Natural killer cell (primary cell): Measurements from ENCODE around the gene ANK3. TPM values are rescaled to one million over a fixed set of nuclear protein-coding genes. Genes with fewer than 3 reads are reported as not detected.

ENCODE experiments used
- ATAC-seq, 3 donors: fragments of 150-1000 bp in 2 of 3; fragments of 200-7000 bp in 1 of 3; cut with Tn5 transposase; 1 replicate in 1 of 3; 2 replicates in 2 of 3; pipeline ENCODE4 v1.10.0; 2021; ENCODE audit warnings: mild to moderate bottlenecking in 2 of 3, moderate library complexity in 2 of 3
- DNase-seq, 2 donors: peaks; one replicate each; pipeline versions ENCODE4 v3.0.0 to v3.0.0-alpha.2; 2013 to 2021; ENCODE audit warnings: mixed read lengths in 1 of 2
- H3K27ac ChIP-seq: one replicate; pipeline ENCODE4 v1.5.1; 2013; ENCODE audit warnings: mild to moderate bottlenecking, low read length
- H3K27me3 ChIP-seq: one replicate; pipeline ENCODE4 v1.6.1; 2013; ENCODE audit warnings: low read length; ENCODE audit not compliant: control insufficient read depth, insufficient read depth
- H3K36me3 ChIP-seq: one replicate; pipeline ENCODE4 v1.6.1; 2013; ENCODE audit warnings: low read length; ENCODE audit not compliant: control insufficient read depth, insufficient read depth
- H3K4me1 ChIP-seq: one replicate; pipeline ENCODE4 v1.6.1; 2013; ENCODE audit warnings: low read length; ENCODE audit not compliant: control insufficient read depth, insufficient read depth
- H3K4me3 ChIP-seq: one replicate; pipeline ENCODE4 v1.5.1; 2013; ENCODE audit warnings: low read length
- H3K9me3 ChIP-seq: one replicate; pipeline ENCODE4 v1.6.1; 2013; ENCODE audit warnings: low read length; ENCODE audit not compliant: control insufficient read depth, insufficient read depth
- H3K27ac Mint-ChIP-seq, 2 donors: one replicate each; pipeline ENCODE4 v1.8.0; 2022; ENCODE audit warnings: mild to moderate bottlenecking in 2 of 2, mixed read lengths in 2 of 2, moderate library complexity in 1 of 2
- H3K27me3 Mint-ChIP-seq, 2 donors: one replicate each; pipeline ENCODE4 v1.8.0; 2022; ENCODE audit warnings: low read depth in 2 of 2, mixed read lengths in 2 of 2
- H3K36me3 Mint-ChIP-seq: one replicate; pipeline ENCODE4 v1.8.0; 2022; ENCODE audit warnings: mixed read lengths
- H3K4me1 Mint-ChIP-seq, 2 donors: one replicate each; pipeline ENCODE4 v1.8.0; 2022; ENCODE audit warnings: mixed read lengths in 2 of 2
- H3K4me3 Mint-ChIP-seq: one replicate; pipeline ENCODE4 v1.8.0; 2022; ENCODE audit warnings: mild to moderate bottlenecking, moderate library complexity, mixed read lengths
- H3K9me3 Mint-ChIP-seq, 2 donors: one replicate each; pipeline ENCODE4 v1.8.0; 2022; ENCODE audit warnings: mixed read lengths in 2 of 2
- WGBS: methylation state at CpG from one replicate; pipeline ENCODE4 v1.1.7; 2013; ENCODE audit warnings: missing lambda C conversion rate; ENCODE audit not compliant: insufficient coverage; 5-methylcytosine and 5-hydroxymethylcytosine counted together
- intact Hi-C: fragments of 100-400 bp; cut with micrococcal nuclease; formaldehyde crosslinking; loops from one replicate; pipeline ENCODE4 v1.14.2; 2022
- total RNA-seq, 4 donors: library from RNA; stranded (reverse); fragments of 120-200 nt in 1 of 4; gene quantifications; one replicate each; pipeline versions ENCODE4 v1.2.3 to v1.2.4, GENCODE V29; 2013 to 2022
- TF ChIP-seq, protein P1 (sequence below): fragments of 200-600 bp; IDR thresholded peaks from one replicate; pipeline ENCODE4 v1.8.0; 2022; ENCODE audit warnings: antibody characterized with exemption

The ANK3 gene
- total RNA-seq, 3 donors from 2014 or later (not counting 1 experiment from before 2014, with no cell fraction given): 4.4 to 12.9 (median 11.4) TPM

- Mint-ChIP-seq H3K36me3 (no peaks in the 10 kb centered on the region), H3K4me1 (no peaks in the 10 kb centered on the region), H3K4me3 (no peak overlapping the region), H3K9me3 (no peaks in the 10 kb centered on the region), H3K27me3 (no peaks in the 10 kb centered on the region), H3K27ac (no peak overlapping the region)
- H3K9me3 ChIP-seq: no peaks in the 10 kb centered on the region
- no peak overlapping the region for H3K27ac ChIP-seq
- TF ChIP-seq, protein P1, sequence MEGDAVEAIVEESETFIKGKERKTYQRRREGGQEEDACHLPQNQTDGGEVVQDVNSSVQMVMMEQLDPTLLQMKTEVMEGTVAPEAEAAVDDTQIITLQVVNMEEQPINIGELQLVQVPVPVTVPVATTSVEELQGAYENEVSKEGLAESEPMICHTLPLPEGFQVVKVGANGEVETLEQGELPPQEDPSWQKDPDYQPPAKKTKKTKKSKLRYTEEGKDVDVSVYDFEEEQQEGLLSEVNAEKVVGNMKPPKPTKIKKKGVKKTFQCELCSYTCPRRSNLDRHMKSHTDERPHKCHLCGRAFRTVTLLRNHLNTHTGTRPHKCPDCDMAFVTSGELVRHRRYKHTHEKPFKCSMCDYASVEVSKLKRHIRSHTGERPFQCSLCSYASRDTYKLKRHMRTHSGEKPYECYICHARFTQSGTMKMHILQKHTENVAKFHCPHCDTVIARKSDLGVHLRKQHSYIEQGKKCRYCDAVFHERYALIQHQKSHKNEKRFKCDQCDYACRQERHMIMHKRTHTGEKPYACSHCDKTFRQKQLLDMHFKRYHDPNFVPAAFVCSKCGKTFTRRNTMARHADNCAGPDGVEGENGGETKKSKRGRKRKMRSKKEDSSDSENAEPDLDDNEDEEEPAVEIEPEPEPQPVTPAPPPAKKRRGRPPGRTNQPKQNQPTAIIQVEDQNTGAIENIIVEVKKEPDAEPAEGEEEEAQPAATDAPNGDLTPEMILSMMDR: no peak
- no peaks in the 10 kb centered on the region for H3K4me1 ChIP-seq
- DNase-seq: no peak
- no peak overlapping the region for H3K4me3 ChIP-seq
- intact Hi-C loops: no loop called here
- no peaks in the 10 kb centered on the region for H3K27me3 ChIP-seq
- 89% methylated on average over 5 of the region's 5 CpGs for WGBS
- no peaks in the 10 kb centered on the region for H3K36me3 ChIP-seq
- no peak for ATAC-seq
Observed at GRCh38 chr10:60375293-60376004, 14.2 kb downstream of the ANK3 start.

GRCh38 chr10:60374836-60375235 is 14.8 kb downstream of the ANK3 start:
- DNase-seq (no peak), ATAC-seq (no peak)
- Mint-ChIP-seq H3K9me3 (no peaks in the 10 kb centered on the region), H3K4me1 (no peaks in the 10 kb centered on the region), H3K27ac (no peak overlapping the region), H3K36me3 (no peaks in the 10 kb centered on the region), H3K27me3 (no peaks in the 10 kb centered on the region), H3K4me3 (no peak overlapping the region)
- Histone ChIP-seq H3K27ac (no peak overlapping the region), H3K27me3 (no peaks in the 10 kb centered on the region), H3K9me3 (no peaks in the 10 kb centered on the region), H3K4me3 (no peak overlapping the region), H3K4me1 (no peaks in the 10 kb centered on the region), H3K36me3 (no peaks in the 10 kb centered on the region)
- intact Hi-C loops: no loop called here
- WGBS: 80% methylated on average over 3 of the region's 3 CpGs
- TF ChIP-seq, protein P1: no peak

DNA sequence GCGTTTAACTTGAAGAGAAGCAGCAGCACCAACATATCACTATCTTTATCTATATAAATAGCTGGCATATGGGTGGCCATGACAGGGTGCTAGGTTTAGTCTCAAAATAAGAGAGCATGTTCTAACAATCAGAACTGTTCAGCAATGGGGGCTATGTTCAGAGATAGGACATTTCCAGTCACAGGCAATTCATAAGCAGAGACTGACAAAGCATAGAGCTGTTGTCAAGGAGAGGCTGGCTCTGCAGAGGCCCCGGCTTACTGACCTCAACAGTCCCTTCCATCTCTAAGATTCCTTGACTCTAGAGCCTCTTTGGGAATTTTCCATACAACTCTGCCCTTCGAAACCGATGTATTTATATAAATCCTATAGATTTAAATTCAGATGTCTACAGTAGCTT is 17.2 kb downstream of the ANK3 start:
- H3K4me1 ChIP-seq: no peaks in the 10 kb centered on the region
- no peaks in the 10 kb centered on the region for H3K4me1 Mint-ChIP-seq
- H3K27me3 ChIP-seq: no peaks in the 10 kb centered on the region
- no peak overlapping the region for H3K27ac ChIP-seq
- no peak overlapping the region for H3K27ac Mint-ChIP-seq
- no peak overlapping the region for H3K4me3 Mint-ChIP-seq
- H3K4me3 ChIP-seq: no peak overlapping the region
- WGBS: 91% methylated on average over 1 of the region's 4 CpGs
- no peaks in the 10 kb centered on the region for H3K36me3 ChIP-seq
- no peaks in the 10 kb centered on the region for H3K36me3 Mint-ChIP-seq
- TF ChIP-seq, protein P1: no peak
- no peaks in the 10 kb centered on the region for H3K9me3 Mint-ChIP-seq
- intact Hi-C loops: no loop called here
- DNase-seq (no peak), ATAC-seq (no peak)
- H3K9me3 ChIP-seq: no peaks in the 10 kb centered on the region
- H3K27me3 Mint-ChIP-seq: no peaks in the 10 kb centered on the region

GRCh38 chr10:60369547-60369930 is 20.1 kb downstream of the ANK3 start:
- Histone ChIP-seq H3K36me3 (no peaks in the 10 kb centered on the region), H3K9me3 (no peaks in the 10 kb centered on the region), H3K27me3 (no peaks in the 10 kb centered on the region), H3K4me3 (no peak overlapping the region), H3K27ac (no peak overlapping the region), H3K4me1 (no peaks in the 10 kb centered on the region)
- no peaks in the 10 kb centered on the region for H3K4me1 Mint-ChIP-seq
- no CpG with 5 or more reads among the region's 2 CpGs for WGBS
- no peaks in the 10 kb centered on the region for H3K27me3 Mint-ChIP-seq
- TF ChIP-seq, protein P1: no peak
- H3K9me3 Mint-ChIP-seq: no peaks in the 10 kb centered on the region
- H3K36me3 Mint-ChIP-seq: no peaks in the 10 kb centered on the region
- ATAC-seq (no peak), DNase-seq (no peak)
- H3K27ac Mint-ChIP-seq: no peak overlapping the region
- H3K4me3 Mint-ChIP-seq: no peak overlapping the region
- intact Hi-C loops: no loop called here
